Stimulated activated memory B cell treated with anti-CD40 and anti-IgM and Interleukin-4, amounts not matched to agents 10 μg/mL and 1 μg/mL and 100 μg/mL, for 72 hours (primary cell): ENCODE measurements around the gene PATJ.
"Not testable (repeated sequence)": the region's sequence is repeated elsewhere in the genome, so short reads cannot be mapped to it uniquely, and the experiment has no call there.

ENCODE experiments used
- ATAC-seq: fragments of 150-1000 bp; cut with Tn5 transposase; 2 replicates; pipeline ENCODE4 v1.10.0; 2021
- H3K27ac Mint-ChIP-seq: one replicate; pipeline ENCODE4 v1.8.0; 2022; ENCODE audit warnings: mild to moderate bottlenecking, mixed read lengths
- H3K27me3 Mint-ChIP-seq: one replicate; pipeline ENCODE4 v1.8.0; 2022; ENCODE audit warnings: mixed read lengths
- H3K36me3 Mint-ChIP-seq: one replicate; pipeline ENCODE4 v1.8.0; 2022; ENCODE audit warnings: mixed read lengths
- H3K4me1 Mint-ChIP-seq: one replicate; pipeline ENCODE4 v1.8.0; 2022; ENCODE audit warnings: mixed read lengths
- H3K4me3 Mint-ChIP-seq: one replicate; pipeline ENCODE4 v1.8.0; 2022; ENCODE audit warnings: mild to moderate bottlenecking, moderate library complexity, mixed read lengths
- H3K9me3 Mint-ChIP-seq: one replicate; pipeline ENCODE4 v1.8.0; 2022; ENCODE audit warnings: mixed read lengths

The PATJ gene

DNA sequence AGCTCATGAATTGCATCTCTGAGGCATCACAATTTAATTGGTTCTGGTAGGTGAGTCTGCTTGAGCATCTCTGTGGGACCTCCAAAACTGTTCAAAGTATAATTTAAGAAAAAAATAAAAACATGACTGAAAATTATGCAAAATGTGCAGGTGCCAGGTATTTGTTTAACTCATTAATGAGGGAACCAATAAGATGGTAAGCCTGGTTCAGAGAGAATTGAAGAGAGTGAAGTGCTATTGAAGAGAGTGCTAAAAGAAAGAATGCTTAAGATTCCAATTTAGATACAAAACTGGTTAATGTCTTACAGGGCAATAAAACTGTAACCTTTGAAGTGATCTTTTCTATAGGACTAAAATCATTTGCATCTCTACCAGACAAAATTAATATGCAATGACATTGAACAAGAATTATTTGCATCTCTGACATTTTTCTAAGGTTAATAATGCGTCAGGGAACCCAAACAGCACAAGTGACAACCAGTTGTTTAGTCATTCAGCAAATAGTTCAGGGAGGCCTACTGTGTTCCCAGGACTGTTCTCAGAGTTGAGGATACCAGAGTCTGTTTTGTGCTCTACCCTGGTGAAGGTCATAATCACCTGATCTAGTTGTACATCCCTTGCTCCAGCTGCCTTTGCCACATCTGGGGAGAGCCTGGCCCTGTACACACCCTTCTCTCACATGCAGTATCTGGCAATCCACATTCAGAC, 183.5 kb downstream of the PATJ start:
- Mint-ChIP-seq H3K36me3 (peaks cover 29% of the 10 kb centered on the region), H3K4me3 (no peak overlapping the region), H3K27ac (no peak overlapping the region), H3K9me3 (no peaks in the 10 kb centered on the region), H3K27me3 (no peaks in the 10 kb centered on the region), H3K4me1 (no peaks in the 10 kb centered on the region)
- ATAC-seq: no peak

DNA sequence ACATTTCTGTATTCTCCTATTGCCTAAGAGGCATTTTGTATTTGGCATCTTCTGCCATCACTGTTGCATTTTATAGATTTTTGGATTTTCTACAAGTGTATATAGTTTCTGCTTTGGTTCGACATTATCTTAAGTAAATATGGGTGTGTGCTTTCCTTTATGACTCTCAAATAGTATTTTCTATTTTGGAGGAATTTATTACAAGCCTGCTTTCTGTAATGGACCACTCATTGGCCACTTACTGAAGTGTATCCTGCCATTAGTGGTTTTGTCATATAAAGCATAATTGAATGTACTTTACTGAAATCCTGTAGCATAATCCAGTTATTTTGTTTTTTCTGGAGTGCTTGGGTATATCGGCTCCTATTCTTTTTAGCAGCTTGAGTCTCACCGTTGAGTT, 184.3 kb downstream of the PATJ start:
- H3K27ac Mint-ChIP-seq: no peak overlapping the region
- H3K4me1 Mint-ChIP-seq: no peaks in the 10 kb centered on the region
- no peaks in the 10 kb centered on the region for H3K9me3 Mint-ChIP-seq
- ATAC-seq: no peak
- H3K36me3 Mint-ChIP-seq: peaks cover 32% of the 10 kb centered on the region
- H3K4me3 Mint-ChIP-seq: no peak overlapping the region
- no peaks in the 10 kb centered on the region for H3K27me3 Mint-ChIP-seq

DNA sequence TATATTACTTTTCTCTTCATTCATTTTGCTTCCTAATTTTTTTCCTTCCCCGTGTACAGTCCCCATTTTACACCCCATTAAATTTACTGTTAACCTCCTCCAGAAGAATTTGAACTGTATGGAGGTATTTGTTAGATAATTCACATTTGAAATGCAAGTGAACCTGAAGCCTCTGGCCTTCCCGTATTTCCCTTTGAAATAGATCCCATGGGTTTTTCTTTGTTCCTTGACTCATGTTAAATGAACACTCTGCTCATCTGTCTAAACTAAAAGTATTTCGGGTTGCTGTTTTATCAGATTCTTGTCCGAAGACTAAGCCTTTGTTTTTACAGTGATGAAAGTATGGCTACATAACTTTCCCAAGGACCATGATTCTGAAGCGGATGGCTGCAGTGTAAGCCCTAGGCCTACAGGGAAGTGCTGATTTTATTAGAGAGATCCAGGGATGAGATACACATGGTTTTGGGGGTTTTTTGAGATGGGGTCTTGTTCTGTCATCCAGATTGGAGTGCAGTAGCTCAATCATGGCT, 187.9 kb downstream of the PATJ start:
- Mint-ChIP-seq H3K27ac (no peak overlapping the region), H3K9me3 (no peaks in the 10 kb centered on the region), H3K36me3 (peaks cover 39% of the 10 kb centered on the region), H3K27me3 (no peaks in the 10 kb centered on the region), H3K4me1 (no peaks in the 10 kb centered on the region), H3K4me3 (no peak overlapping the region)
- ATAC-seq: no peak

DNA sequence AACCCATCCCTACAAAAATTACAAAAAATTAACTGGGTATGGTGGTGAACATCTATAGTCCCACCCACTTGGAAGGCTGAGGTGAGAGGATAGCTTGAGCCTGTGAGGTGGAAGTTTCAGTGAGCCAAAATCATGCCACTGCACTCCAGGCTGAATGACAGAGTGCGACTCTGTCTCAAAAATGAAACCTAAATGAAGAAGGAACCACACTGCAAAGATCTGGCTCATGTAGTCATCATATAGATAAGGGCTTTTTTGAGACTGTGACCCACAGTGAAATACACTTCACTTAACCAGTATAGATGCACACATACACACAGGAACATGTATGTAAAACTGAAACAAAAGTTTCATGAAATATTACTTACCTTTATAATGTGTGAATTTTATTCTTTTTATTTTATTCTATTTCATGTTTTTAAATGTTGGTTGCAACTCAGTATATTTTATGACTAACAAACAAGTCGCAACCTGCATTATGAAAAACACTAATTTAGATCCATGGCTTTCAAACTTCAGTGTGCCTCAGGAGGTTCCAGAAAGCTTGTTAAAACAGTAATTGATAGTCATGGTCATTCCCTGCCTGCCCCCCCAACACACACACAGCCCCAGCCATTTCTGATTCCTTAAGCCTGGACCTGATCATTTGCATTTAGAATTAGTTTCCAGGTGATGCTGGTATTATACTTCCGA, 189.5 kb downstream of the PATJ start:
- H3K4me1 Mint-ChIP-seq: no peaks in the 10 kb centered on the region
- H3K27ac Mint-ChIP-seq: no peak overlapping the region
- no peaks in the 10 kb centered on the region for H3K9me3 Mint-ChIP-seq
- H3K4me3 Mint-ChIP-seq: no peak overlapping the region
- no peak for ATAC-seq
- peaks cover 39% of the 10 kb centered on the region for H3K36me3 Mint-ChIP-seq
- no peaks in the 10 kb centered on the region for H3K27me3 Mint-ChIP-seq

DNA sequence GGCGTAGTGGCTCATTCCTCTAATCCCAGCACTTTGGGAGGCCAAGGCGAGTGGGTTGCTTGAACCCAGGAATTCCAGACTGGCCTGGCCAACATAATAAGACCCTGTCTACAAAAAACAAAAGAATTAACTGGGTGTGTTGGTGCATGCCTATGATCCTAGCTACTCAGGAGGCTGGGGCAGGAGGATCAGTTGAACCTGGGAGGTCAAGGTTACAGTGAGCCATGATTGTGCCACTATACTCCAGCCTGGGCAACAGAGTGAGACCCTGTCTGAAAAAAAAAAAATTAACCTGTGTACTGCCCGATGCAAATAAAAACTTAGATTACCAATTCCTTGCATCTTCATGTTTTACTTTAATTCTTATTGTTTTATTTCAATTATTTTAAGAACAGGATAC, 193.2 kb downstream of the PATJ start:
- Mint-ChIP-seq H3K9me3 (no peaks in the 10 kb centered on the region), H3K4me3 (no peak overlapping the region)
- no peak for ATAC-seq

DNA sequence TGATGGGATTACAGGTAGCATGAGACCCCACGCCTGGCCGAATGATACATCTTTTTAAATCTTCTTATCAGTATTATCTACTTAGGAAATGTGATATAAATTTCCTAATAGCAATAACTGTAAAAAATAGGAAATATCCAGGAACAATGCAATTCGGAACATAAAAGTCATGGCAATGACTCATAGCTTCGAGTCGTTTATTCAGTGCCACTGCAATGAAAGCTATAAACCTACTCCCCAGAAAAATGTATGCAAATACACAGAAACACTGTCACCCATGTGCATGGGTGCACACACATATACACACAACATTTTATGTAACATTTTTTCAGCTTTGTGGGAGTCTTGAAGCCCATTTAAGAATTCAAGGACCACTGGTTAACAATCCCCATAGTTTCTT, 194.6 kb downstream of the PATJ start:
- H3K4me3 Mint-ChIP-seq: no peak overlapping the region
- ATAC-seq: no peak
- no peaks in the 10 kb centered on the region for H3K27me3 Mint-ChIP-seq

More for the DNA sequence above, 193.2 kb downstream of the PATJ start:
- Mint-ChIP-seq H3K27ac (no peak overlapping the region), H3K36me3 (peaks cover 25% of the 10 kb centered on the region), H3K4me1 (no peaks in the 10 kb centered on the region), H3K27me3 (no peaks in the 10 kb centered on the region)

DNA sequence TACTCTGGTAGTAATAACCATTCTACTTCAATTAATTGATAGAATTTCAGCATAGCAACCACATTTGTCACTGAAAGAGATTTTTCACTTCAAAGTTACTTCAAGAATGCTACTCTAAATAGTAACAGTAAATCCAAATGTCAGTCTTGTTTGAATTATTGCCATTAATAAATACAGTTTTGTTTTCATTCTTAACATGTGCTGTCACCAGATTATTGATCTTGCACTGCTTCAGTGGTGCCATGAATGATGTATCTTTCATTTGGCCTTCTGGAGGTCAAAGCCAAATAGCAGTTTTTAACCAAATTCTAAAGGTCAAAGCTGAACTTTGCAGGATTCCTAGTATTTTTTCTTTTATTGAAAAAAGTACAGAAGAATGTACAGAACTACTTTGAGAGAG, 199.5 kb downstream of the PATJ start:
- Mint-ChIP-seq H3K27ac (no peak overlapping the region), H3K4me1 (no peaks in the 10 kb centered on the region), H3K4me3 (no peak overlapping the region), H3K9me3 (no peaks in the 10 kb centered on the region), H3K27me3 (no peaks in the 10 kb centered on the region), H3K36me3 (peaks cover 13% of the 10 kb centered on the region)
- ATAC-seq: no peak

More for the DNA sequence above, 194.6 kb downstream of the PATJ start:
- Mint-ChIP-seq H3K9me3 (no peaks in the 10 kb centered on the region), H3K36me3 (peaks cover 14% of the 10 kb centered on the region), H3K4me1 (no peaks in the 10 kb centered on the region), H3K27ac (no peak overlapping the region)

DNA sequence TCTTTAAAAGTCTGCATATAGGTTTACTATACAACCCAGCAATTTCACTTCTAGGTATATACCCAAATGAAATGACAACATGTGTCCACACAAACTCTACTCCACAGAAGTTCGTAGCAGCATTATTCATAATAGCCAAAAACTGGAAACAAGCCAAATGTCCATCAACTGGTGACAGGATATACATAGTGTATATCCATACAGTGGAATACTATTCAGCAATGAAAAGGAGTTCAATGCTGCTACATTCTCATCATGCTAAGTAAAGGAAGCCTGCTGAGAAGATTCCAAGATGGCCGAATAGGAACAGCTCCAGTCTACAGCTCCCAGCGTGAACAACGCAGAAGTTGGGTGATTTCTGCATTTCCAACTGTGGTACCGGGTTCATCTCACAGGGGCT, 200.6 kb downstream of the PATJ start:
- H3K27me3 Mint-ChIP-seq: no peaks in the 10 kb centered on the region

DNA sequence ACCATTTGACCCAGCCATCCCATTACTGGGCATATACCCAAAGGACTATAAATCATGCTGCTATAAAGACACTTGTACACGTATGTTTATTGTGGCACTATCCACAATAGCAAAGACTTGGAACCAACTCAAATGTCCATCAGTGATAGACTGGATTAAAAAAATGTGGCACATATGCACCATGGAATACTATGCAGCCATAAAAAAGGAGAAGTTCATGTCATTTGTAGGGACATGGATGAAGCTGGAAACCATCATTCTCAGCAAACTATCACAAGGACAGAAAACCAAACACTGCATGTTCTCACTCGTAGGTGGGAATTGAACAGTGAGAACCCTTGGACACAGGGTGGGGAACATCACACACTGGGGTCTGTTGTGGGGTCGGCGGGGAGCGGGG, 206.4 kb downstream of the PATJ start:
- H3K27ac Mint-ChIP-seq, H3K36me3 Mint-ChIP-seq, ATAC-seq, H3K4me3 Mint-ChIP-seq, H3K9me3 Mint-ChIP-seq, H3K4me1 Mint-ChIP-seq, H3K27me3 Mint-ChIP-seq: not testable (repeated sequence)

More for the DNA sequence above, 200.6 kb downstream of the PATJ start:
- H3K9me3 Mint-ChIP-seq: peaks cover 2% of the 10 kb centered on the region
- H3K36me3 Mint-ChIP-seq: peaks cover 13% of the 10 kb centered on the region
- H3K27ac Mint-ChIP-seq: no peak overlapping the region
- no peak overlapping the region for H3K4me3 Mint-ChIP-seq
- no peak for ATAC-seq
- no peaks in the 10 kb centered on the region for H3K4me1 Mint-ChIP-seq

DNA sequence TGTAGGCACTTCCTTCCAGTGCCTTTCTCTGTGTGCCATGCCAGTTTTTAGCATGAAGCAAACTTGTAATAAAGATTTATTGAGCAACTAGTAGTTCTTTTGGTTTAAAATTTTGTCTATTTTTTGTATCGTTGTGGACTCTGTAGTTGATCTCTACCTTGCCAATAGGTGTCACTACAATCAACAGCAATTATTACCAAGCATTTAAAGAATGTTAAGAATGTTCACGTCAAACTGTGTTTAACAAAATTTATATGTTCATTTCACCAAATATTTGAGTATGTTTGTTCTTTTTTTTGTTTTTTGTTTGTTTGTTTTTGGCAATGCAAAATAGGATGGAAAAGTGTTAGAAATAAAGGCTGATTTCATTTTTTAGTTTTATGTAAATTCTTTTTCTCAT, 208.1 kb downstream of the PATJ start:
- no peak for ATAC-seq
- H3K4me3 Mint-ChIP-seq: no peak overlapping the region
- no peaks in the 10 kb centered on the region for H3K27me3 Mint-ChIP-seq
- no peaks in the 10 kb centered on the region for H3K4me1 Mint-ChIP-seq
- H3K36me3 Mint-ChIP-seq: peaks cover 7% of the 10 kb centered on the region
- H3K9me3 Mint-ChIP-seq: peaks cover 2% of the 10 kb centered on the region
- H3K27ac Mint-ChIP-seq: no peak overlapping the region

DNA sequence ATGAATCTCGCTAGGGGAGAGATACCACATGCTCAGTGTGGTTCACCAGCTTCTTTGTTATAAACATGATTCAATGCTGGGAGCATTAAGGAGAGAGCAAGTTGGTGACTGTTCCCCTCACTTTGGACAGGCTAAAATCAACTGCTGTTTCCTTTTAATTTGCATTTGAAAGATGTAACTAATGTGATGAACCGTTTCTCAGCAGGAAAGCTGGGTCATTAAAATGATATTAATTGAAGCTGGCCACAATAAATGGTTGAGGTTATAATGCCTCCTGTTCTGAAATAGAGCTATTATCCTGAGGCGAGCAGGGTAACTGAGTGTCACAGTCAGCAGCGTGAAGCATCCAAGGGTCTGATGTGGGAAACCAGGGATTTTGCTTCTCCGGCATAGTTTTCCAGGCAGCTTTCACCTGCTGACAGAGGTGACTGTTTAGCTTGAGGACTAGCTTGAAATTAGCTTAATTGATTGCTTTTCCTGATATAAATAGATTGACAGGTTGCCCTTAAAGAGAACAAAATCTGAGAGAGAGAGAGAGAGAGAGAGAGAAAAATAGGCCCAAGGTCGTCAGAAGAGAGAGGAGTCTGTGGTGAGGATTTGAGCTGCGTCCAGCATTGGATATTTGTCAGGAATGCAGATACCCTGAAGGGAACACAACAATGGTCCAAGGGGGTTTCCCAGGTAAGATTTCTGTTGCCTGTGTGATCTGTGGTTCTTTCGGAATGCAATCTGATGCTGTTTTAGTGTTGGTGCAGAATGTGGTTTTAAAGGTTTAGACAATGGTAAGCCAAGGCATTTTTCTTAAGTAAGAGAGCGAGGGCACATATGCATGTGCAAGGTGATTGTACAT, 209.7 kb downstream of the PATJ start:
- Mint-ChIP-seq H3K9me3 (peaks cover 2% of the 10 kb centered on the region), H3K27me3 (no peaks in the 10 kb centered on the region), H3K36me3 (peaks cover 8% of the 10 kb centered on the region), H3K4me1 (no peaks in the 10 kb centered on the region), H3K4me3 (no peak overlapping the region), H3K27ac (no peak overlapping the region)
- no peak for ATAC-seq

DNA sequence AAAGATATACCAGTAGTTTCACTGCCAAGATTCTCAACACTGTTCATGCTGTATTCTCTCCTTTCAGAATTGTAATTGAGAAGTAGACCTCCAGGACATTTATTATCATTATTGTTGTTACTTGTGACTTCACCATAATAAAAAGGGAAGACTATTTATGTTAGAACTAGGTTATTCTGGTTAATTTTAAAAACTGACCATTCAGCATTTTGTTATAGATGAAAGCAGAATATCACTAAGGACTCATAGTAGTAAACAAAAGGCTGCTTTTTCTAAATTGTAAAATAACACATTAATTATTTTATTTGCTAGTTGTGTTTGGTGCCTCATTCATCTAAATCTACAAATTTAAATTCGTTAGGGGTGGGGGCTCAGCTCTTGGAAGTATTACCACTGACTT, 210.4 kb downstream of the PATJ start:
- no peak overlapping the region for H3K4me3 Mint-ChIP-seq
- ATAC-seq: no peak
- peaks cover 8% of the 10 kb centered on the region for H3K36me3 Mint-ChIP-seq
- no peaks in the 10 kb centered on the region for H3K27me3 Mint-ChIP-seq
- H3K9me3 Mint-ChIP-seq: no peaks in the 10 kb centered on the region
- H3K27ac Mint-ChIP-seq: no peak overlapping the region
- no peaks in the 10 kb centered on the region for H3K4me1 Mint-ChIP-seq

DNA sequence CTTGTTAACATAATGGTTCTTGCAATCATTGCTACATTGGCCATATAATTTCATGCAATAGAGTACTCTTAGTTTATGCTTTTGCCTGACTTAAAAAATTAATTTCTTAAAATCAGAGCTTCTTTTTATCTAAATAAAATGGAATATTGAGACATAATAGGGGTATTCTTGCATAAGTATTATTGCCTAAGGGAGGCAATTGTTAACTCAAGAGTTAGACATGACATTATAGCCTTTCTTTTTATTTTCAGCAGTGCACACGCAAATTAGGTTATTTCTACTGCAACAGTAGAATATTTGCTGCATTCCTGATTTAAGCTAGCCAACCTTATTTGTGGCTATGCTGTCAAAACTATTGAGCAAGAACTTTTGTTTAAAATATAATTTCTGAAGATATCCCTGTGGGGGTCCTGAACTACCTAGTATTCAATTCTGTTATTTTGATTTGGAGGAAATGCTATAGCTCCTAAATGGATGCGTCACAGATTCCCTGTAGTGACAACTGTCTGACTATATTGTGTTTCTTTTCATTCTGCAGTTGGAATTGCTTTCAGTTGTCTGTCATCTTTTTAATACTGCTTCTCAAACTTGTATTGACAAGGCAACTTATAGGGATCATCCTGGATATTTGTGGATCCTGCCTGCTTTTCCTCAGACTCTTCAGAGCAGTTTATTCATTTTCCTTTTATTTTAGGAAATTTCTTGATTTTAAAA, 211.0 kb downstream of the PATJ start:
- Mint-ChIP-seq H3K36me3 (peaks cover 8% of the 10 kb centered on the region), H3K27ac (no peak overlapping the region), H3K9me3 (no peaks in the 10 kb centered on the region), H3K27me3 (no peaks in the 10 kb centered on the region), H3K4me3 (no peak overlapping the region), H3K4me1 (no peaks in the 10 kb centered on the region)
- no peak for ATAC-seq

DNA sequence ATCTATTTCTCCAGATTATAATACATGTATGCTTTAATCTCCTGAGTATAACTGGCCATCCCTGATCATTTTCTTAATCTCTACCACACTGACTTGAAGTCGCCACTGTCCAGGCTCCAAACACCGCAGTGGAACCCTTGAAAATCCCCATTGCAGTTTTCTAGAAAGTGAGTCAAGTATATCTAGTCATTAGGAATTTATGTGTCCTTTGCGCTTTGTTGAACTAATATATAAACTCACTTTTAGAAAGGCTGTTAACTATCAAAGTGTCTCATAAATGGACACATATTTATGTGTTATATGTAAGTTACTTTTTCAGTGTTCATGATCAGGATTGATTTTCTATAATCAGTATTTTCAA, 211.5 kb downstream of the PATJ start:
- peaks cover 11% of the 10 kb centered on the region for H3K36me3 Mint-ChIP-seq
- no peak overlapping the region for H3K4me3 Mint-ChIP-seq
- no peaks in the 10 kb centered on the region for H3K4me1 Mint-ChIP-seq

DNA sequence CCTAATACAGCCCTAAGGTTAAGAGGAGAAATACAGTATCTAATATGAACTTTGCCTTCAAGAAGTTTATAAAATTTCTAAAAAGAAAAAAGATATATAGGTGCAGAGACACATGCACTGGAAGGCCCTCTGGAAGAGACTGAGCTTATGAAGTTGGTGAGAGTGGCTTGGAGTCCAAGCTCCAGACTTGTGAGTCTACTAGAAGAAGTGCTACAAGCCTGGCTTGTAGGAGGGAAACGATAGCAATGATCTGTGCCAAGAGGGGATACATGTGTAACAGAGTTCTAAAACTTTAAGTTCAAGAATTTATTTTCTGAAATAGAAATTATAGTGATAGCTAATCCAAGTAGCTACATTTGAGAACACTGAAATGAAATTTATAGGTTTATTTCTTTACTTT, 213.0 kb downstream of the PATJ start:
- H3K36me3 Mint-ChIP-seq: peaks cover 14% of the 10 kb centered on the region
- no peak overlapping the region for H3K27ac Mint-ChIP-seq
- no peaks in the 10 kb centered on the region for H3K9me3 Mint-ChIP-seq
- H3K4me3 Mint-ChIP-seq: no peak overlapping the region
- H3K27me3 Mint-ChIP-seq: no peaks in the 10 kb centered on the region
- no peaks in the 10 kb centered on the region for H3K4me1 Mint-ChIP-seq
- no peak for ATAC-seq

More for the DNA sequence above, 211.5 kb downstream of the PATJ start:
- no peak for ATAC-seq
- H3K27ac Mint-ChIP-seq: no peak overlapping the region
- no peaks in the 10 kb centered on the region for H3K9me3 Mint-ChIP-seq
- H3K27me3 Mint-ChIP-seq: no peaks in the 10 kb centered on the region
